ENCODE results near the gene TMTC1. TPM values are rescaled to one million over a fixed set of nuclear protein-coding genes. Genes with fewer than 3 reads are reported as not detected.

TMTC1 gene
- total and polyA plus RNA-seq, 2 experiments from 2014 or later, result 6.8 to 14.0 TPM

- Histone ChIP-seq H3K27ac (no peak overlapping the region), H2AFZ (no peak overlapping the region), H3K4me1 (ENCODE audit: insufficient read depth) (peaks cover 5% of the 10 kb centered on the region), H3K9me3 (ENCODE audit: low read depth) (no peaks in the 10 kb centered on the region), H3K9me2 (replicated peaks; ENCODE audit: insufficient read depth) (no peaks in the 10 kb centered on the region), H3K4me3 (no peak overlapping the region), H3K4me2 (no peak overlapping the region), H3K27me3 (no peaks in the 10 kb centered on the region), H4K20me1 (ENCODE audit: insufficient read depth, poor library complexity, severe bottlenecking) (no peaks in the 10 kb centered on the region), H3K36me3 (replicated peaks; ENCODE audit: insufficient read depth, low read depth) (no peaks in the 10 kb centered on the region), H3K79me2 (no peaks in the 10 kb centered on the region)
- no peak for DNase-seq (ENCODE audit: low spot score)
- TF ChIP-seq EZH2 (IDR thresholded peaks at IDR 0.05; ENCODE audit: borderline replicate concordance), result no peak
- no peak for TF ChIP-seq EZH2phosphoT487 (IDR thresholded peaks at IDR 0.05; ENCODE audit: low read depth, severe bottlenecking, unreplicated experiment)
- TF ChIP-seq CTCF (IDR thresholded peaks at IDR 0.05; ENCODE audit: poor library complexity), result no peak
- WGBS (ENCODE audit: low lambda C conversion rate, missing lambda C conversion rate), result 95% methylated on average over 2 of the region's 2 CpGs
Measured at GRCh38 chr12:29508949-29509348, 274.8 kb downstream of the TMTC1 start.

GRCh38 chr12:29505122-29505521 lies 278.6 kb downstream of the TMTC1 start:
- Histone ChIP-seq H2AFZ (no peak overlapping the region), H3K27me3 (no peaks in the 10 kb centered on the region), H3K4me1 (ENCODE audit: insufficient read depth) (peaks cover 5% of the 10 kb centered on the region), H3K27ac (no peak overlapping the region), H3K9me3 (ENCODE audit: low read depth) (no peaks in the 10 kb centered on the region), H3K4me3 (no peak overlapping the region), H4K20me1 (ENCODE audit: insufficient read depth, poor library complexity, severe bottlenecking) (no peaks in the 10 kb centered on the region), H3K9me2 (replicated peaks; ENCODE audit: insufficient read depth) (no peaks in the 10 kb centered on the region), H3K36me3 (replicated peaks; ENCODE audit: insufficient read depth, low read depth) (no peaks in the 10 kb centered on the region), H3K4me2 (no peak overlapping the region), H3K79me2 (no peaks in the 10 kb centered on the region)
- TF ChIP-seq EZH2 (IDR thresholded peaks at IDR 0.05; ENCODE audit: borderline replicate concordance) (no peak), EZH2phosphoT487 (IDR thresholded peaks at IDR 0.05; ENCODE audit: low read depth, severe bottlenecking, unreplicated experiment) (no peak), CTCF (IDR thresholded peaks at IDR 0.05; ENCODE audit: poor library complexity) (no peak)
- 76% methylated on average over 3 of the region's 3 CpGs for WGBS (ENCODE audit: low lambda C conversion rate, missing lambda C conversion rate)
- DNase-seq (ENCODE audit: low spot score), result no peak

- Histone ChIP-seq H3K27ac (no peak overlapping the region), H3K9me2 (replicated peaks; ENCODE audit: insufficient read depth) (no peaks in the 10 kb centered on the region), H2AFZ (no peak overlapping the region), H3K9me3 (ENCODE audit: low read depth) (no peaks in the 10 kb centered on the region), H3K36me3 (replicated peaks; ENCODE audit: insufficient read depth, low read depth) (no peaks in the 10 kb centered on the region), H4K20me1 (ENCODE audit: insufficient read depth, poor library complexity, severe bottlenecking) (no peaks in the 10 kb centered on the region), H3K27me3 (no peaks in the 10 kb centered on the region), H3K4me1 (ENCODE audit: insufficient read depth) (peaks cover 5% of the 10 kb centered on the region), H3K79me2 (no peaks in the 10 kb centered on the region), H3K4me3 (no peak overlapping the region), H3K4me2 (no peak overlapping the region)
- no peak for DNase-seq (ENCODE audit: low spot score)
- no peak for TF ChIP-seq CTCF (IDR thresholded peaks at IDR 0.05; ENCODE audit: poor library complexity)
- no peak for TF ChIP-seq EZH2 (IDR thresholded peaks at IDR 0.05; ENCODE audit: borderline replicate concordance)
- no peak for TF ChIP-seq EZH2phosphoT487 (IDR thresholded peaks at IDR 0.05; ENCODE audit: low read depth, severe bottlenecking, unreplicated experiment)
Measured at GRCh38 chr12:29503283-29503682, 280.5 kb downstream of the TMTC1 start.

GRCh38 chr12:29499235-29499634 lies 284.5 kb downstream of the TMTC1 start:
- no peak for TF ChIP-seq CTCF (IDR thresholded peaks at IDR 0.05; ENCODE audit: poor library complexity)
- TF ChIP-seq EZH2 (IDR thresholded peaks at IDR 0.05; ENCODE audit: borderline replicate concordance), result no peak
- TF ChIP-seq EZH2phosphoT487 (IDR thresholded peaks at IDR 0.05; ENCODE audit: low read depth, severe bottlenecking, unreplicated experiment), result no peak
- no peaks in the 10 kb centered on the region for H3K9me2 ChIP-seq (replicated peaks; ENCODE audit: insufficient read depth)
- WGBS (ENCODE audit: low lambda C conversion rate, missing lambda C conversion rate), result 97% methylated on average over 3 of the region's 3 CpGs

More at GRCh38 chr12:29499235-29499634, 284.5 kb downstream of the TMTC1 start:
- H3K4me3 ChIP-seq, result no peak overlapping the region
- no peaks in the 10 kb centered on the region for H3K9me3 ChIP-seq (ENCODE audit: low read depth)
- no peaks in the 10 kb centered on the region for H3K36me3 ChIP-seq (replicated peaks; ENCODE audit: insufficient read depth, low read depth)
- no peak for DNase-seq (ENCODE audit: low spot score)
- no peaks in the 10 kb centered on the region for H3K27me3 ChIP-seq
- no peaks in the 10 kb centered on the region for H3K4me1 ChIP-seq (ENCODE audit: insufficient read depth)
- no peaks in the 10 kb centered on the region for H3K79me2 ChIP-seq
- H3K4me2 ChIP-seq, result no peak overlapping the region
- H3K27ac ChIP-seq, result no peak overlapping the region
- no peaks in the 10 kb centered on the region for H4K20me1 ChIP-seq (ENCODE audit: insufficient read depth, poor library complexity, severe bottlenecking)
- no peak overlapping the region for H2AFZ ChIP-seq

Measured in hepatocyte (in vitro differentiated cells).